Natural killer cell (primary cell): ENCODE data around the gene PLEKHA1. TPM values are rescaled to one million over a fixed set of nuclear protein-coding genes. Genes with fewer than 3 reads are reported as not detected.

ENCODE experiments used
- ATAC-seq, 3 donors: fragments of 150-1000 bp in 2 of 3; fragments of 200-7000 bp in 1 of 3; cut with Tn5 transposase; 1 replicate in 1 of 3; 2 replicates in 2 of 3; pipeline ENCODE4 v1.10.0; 2021; ENCODE audit warnings: mild to moderate bottlenecking in 2 of 3, moderate library complexity in 2 of 3
- DNase-seq, 2 donors: peaks; one replicate each; pipeline versions ENCODE4 v3.0.0 to v3.0.0-alpha.2; 2013 to 2021; ENCODE audit warnings: mixed read lengths in 1 of 2
- H3K27ac ChIP-seq: one replicate; pipeline ENCODE4 v1.5.1; 2013; ENCODE audit warnings: mild to moderate bottlenecking, low read length
- H3K27me3 ChIP-seq: one replicate; pipeline ENCODE4 v1.6.1; 2013; ENCODE audit warnings: low read length; ENCODE audit not compliant: control insufficient read depth, insufficient read depth
- H3K36me3 ChIP-seq: one replicate; pipeline ENCODE4 v1.6.1; 2013; ENCODE audit warnings: low read length; ENCODE audit not compliant: control insufficient read depth, insufficient read depth
- H3K4me1 ChIP-seq: one replicate; pipeline ENCODE4 v1.6.1; 2013; ENCODE audit warnings: low read length; ENCODE audit not compliant: control insufficient read depth, insufficient read depth
- H3K4me3 ChIP-seq: one replicate; pipeline ENCODE4 v1.5.1; 2013; ENCODE audit warnings: low read length
- H3K9me3 ChIP-seq: one replicate; pipeline ENCODE4 v1.6.1; 2013; ENCODE audit warnings: low read length; ENCODE audit not compliant: control insufficient read depth, insufficient read depth
- H3K27ac Mint-ChIP-seq, 2 donors: one replicate each; pipeline ENCODE4 v1.8.0; 2022; ENCODE audit warnings: mild to moderate bottlenecking in 2 of 2, mixed read lengths in 2 of 2, moderate library complexity in 1 of 2
- H3K27me3 Mint-ChIP-seq, 2 donors: one replicate each; pipeline ENCODE4 v1.8.0; 2022; ENCODE audit warnings: low read depth in 2 of 2, mixed read lengths in 2 of 2
- H3K36me3 Mint-ChIP-seq: one replicate; pipeline ENCODE4 v1.8.0; 2022; ENCODE audit warnings: mixed read lengths
- H3K4me1 Mint-ChIP-seq, 2 donors: one replicate each; pipeline ENCODE4 v1.8.0; 2022; ENCODE audit warnings: mixed read lengths in 2 of 2
- H3K4me3 Mint-ChIP-seq: one replicate; pipeline ENCODE4 v1.8.0; 2022; ENCODE audit warnings: mild to moderate bottlenecking, moderate library complexity, mixed read lengths
- H3K9me3 Mint-ChIP-seq, 2 donors: one replicate each; pipeline ENCODE4 v1.8.0; 2022; ENCODE audit warnings: mixed read lengths in 2 of 2
- WGBS: methylation state at CpG from one replicate; pipeline ENCODE4 v1.1.7; 2013; ENCODE audit warnings: missing lambda C conversion rate; ENCODE audit not compliant: insufficient coverage; 5-methylcytosine and 5-hydroxymethylcytosine counted together
- intact Hi-C: fragments of 100-400 bp; cut with micrococcal nuclease; formaldehyde crosslinking; loops from one replicate; pipeline ENCODE4 v1.14.2; 2022
- total RNA-seq, 4 donors: library from RNA; stranded (reverse); fragments of 120-200 nt in 1 of 4; gene quantifications; one replicate each; pipeline versions ENCODE4 v1.2.3 to v1.2.4, GENCODE V29; 2013 to 2022
- TF ChIP-seq, protein P1 (sequence below): fragments of 200-600 bp; IDR thresholded peaks from one replicate; pipeline ENCODE4 v1.8.0; 2022; ENCODE audit warnings: antibody characterized with exemption

PLEKHA1 gene
- total RNA-seq, 3 donors from 2014 or later (not counting 1 experiment from before 2014, with no cell fraction given), result 45.9 to 64.6 (median 56.1) TPM

DNA sequence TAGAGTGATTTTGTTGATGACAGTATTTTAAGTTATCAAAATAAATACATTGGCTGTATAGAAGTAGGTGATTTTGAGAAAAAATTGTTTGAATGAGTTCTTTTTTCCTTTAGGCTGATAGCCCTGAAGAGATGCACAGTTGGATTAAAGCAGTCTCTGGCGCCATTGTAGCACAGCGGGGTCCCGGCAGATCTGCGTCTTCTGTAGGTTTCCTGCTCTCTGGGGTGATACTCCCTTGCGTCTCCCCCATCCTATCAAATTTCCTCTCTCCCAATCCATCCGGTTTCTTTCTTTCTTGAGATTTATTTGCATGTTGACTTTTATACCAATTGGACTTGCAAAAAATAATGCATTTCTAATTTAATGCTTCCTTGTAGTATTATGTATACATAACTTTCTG is 52.3 kb downstream of the PLEKHA1 start:
- peaks cover 34 to 45% of the 10 kb centered on the region in 2 donors for H3K4me1 Mint-ChIP-seq
- no peaks in the 10 kb centered on the region for H3K27me3 ChIP-seq
- peak overlapping the region; percentile 45 for H3K4me3 Mint-ChIP-seq
- H3K27me3 Mint-ChIP-seq, result no peaks in the 10 kb centered on the region
- TF ChIP-seq, protein P1, sequence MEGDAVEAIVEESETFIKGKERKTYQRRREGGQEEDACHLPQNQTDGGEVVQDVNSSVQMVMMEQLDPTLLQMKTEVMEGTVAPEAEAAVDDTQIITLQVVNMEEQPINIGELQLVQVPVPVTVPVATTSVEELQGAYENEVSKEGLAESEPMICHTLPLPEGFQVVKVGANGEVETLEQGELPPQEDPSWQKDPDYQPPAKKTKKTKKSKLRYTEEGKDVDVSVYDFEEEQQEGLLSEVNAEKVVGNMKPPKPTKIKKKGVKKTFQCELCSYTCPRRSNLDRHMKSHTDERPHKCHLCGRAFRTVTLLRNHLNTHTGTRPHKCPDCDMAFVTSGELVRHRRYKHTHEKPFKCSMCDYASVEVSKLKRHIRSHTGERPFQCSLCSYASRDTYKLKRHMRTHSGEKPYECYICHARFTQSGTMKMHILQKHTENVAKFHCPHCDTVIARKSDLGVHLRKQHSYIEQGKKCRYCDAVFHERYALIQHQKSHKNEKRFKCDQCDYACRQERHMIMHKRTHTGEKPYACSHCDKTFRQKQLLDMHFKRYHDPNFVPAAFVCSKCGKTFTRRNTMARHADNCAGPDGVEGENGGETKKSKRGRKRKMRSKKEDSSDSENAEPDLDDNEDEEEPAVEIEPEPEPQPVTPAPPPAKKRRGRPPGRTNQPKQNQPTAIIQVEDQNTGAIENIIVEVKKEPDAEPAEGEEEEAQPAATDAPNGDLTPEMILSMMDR, result no peak
- intact Hi-C loops, result no loop called here
- 97% methylated on average over 6 of the region's 6 CpGs for WGBS
- peaks cover 12% of the 10 kb centered on the region for H3K4me1 ChIP-seq
- H3K36me3 Mint-ChIP-seq, result peaks cover 6% of the 10 kb centered on the region
- H3K27ac Mint-ChIP-seq, result peak overlapping the region; percentile 81 to 84
- peaks cover 35% of the 10 kb centered on the region for H3K36me3 ChIP-seq
- H3K9me3 ChIP-seq, result no peaks in the 10 kb centered on the region
- no peak overlapping the region for H3K27ac ChIP-seq
- H3K9me3 Mint-ChIP-seq, result no peaks in the 10 kb centered on the region
- DNase-seq, result no peak
- H3K4me3 ChIP-seq, result no peak overlapping the region
- ATAC-seq, result no peak

DNA sequence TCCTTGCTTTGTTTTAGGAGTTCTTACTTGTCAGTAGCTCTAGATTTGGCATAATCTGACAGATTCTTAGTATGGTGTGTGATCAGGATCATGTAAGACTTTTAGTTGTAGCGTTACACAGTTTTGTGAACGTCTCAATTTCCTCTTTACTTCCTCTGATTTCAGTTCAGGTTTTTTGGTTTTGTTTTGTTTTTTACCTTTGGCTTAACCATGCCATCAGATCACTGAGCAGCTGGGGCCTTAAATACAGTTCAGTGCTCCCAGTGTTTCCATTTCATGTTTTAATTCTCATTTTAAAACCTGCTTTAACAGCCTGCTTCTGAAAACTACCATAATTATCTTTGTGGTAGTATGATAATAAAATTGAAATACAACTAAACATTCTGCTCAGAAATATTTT is 52.8 kb downstream of the PLEKHA1 start:
- Mint-ChIP-seq H3K4me1 (peaks cover 30 to 41% of the 10 kb centered on the region in 2 donors), H3K27ac (peak overlapping the region; percentile 81 to 84), H3K4me3 (peak overlapping the region; percentile 45), H3K27me3 (no peaks in the 10 kb centered on the region), H3K9me3 (no peaks in the 10 kb centered on the region), H3K36me3 (peaks cover 6% of the 10 kb centered on the region)
- Histone ChIP-seq H3K27me3 (no peaks in the 10 kb centered on the region), H3K4me3 (no peak overlapping the region), H3K36me3 (peaks cover 35% of the 10 kb centered on the region), H3K4me1 (peaks cover 12% of the 10 kb centered on the region), H3K9me3 (no peaks in the 10 kb centered on the region), H3K27ac (no peak overlapping the region)
- TF ChIP-seq, protein P1, result no peak
- 58% methylated on average over 2 of the region's 2 CpGs for WGBS
- DNase-seq (no peak), ATAC-seq (no peak)
- intact Hi-C loops, result no loop called here

DNA sequence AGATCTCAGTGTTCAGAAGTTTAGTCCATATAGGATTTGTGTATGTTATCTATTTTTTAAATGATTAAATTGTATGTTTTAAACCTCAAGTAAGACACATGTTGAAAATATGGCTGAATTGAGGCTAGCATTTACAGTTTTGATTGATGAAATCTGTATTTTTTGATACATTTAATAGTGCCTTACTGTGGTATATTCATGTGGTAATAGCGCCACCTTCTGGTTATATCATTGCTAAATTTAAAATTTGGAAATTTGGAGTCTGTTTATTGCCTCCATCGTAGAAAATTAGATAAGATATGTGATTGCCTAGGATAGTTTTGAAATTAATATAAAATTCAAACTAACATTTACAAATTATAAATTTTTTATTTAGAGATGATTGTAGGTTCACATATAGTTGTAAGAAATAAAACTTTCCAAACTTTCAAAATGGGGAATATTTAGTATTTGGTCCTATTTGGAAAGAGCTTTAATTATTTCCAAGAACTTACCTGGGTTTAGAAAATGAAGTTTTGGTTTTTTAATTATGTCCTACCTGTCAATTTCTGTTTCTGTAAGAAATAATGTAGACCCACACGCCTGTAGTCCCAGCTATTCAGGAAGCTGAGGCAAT is 60.8 kb downstream of the PLEKHA1 start:
- Histone ChIP-seq H3K9me3 (peaks cover 2% of the 10 kb centered on the region), H3K27ac (no peak overlapping the region), H3K4me1 (no peaks in the 10 kb centered on the region), H3K36me3 (peaks cover 4% of the 10 kb centered on the region), H3K4me3 (no peak overlapping the region), H3K27me3 (no peaks in the 10 kb centered on the region)
- WGBS, result 40% methylated on average over 2 of the region's 3 CpGs
- no peaks in the 10 kb centered on the region for H3K9me3 Mint-ChIP-seq
- no peak overlapping the region for H3K27ac Mint-ChIP-seq
- TF ChIP-seq, protein P1, result peak; percentile 89
- peak in 1 of 2 donors; percentile 78 for DNase-seq
- H3K4me1 Mint-ChIP-seq, result peaks cover 0 to 7% of the 10 kb centered on the region in 2 donors
- no peaks in the 10 kb centered on the region for H3K27me3 Mint-ChIP-seq
- no peaks in the 10 kb centered on the region for H3K36me3 Mint-ChIP-seq
- peak; percentile 42 to 67 (median 58) for ATAC-seq
- intact Hi-C loops, result loop anchor here (1.0 to 5.0 kb wide), 3 partner anchors 93 to 137 kb away; no protein-coding TSS in a partner anchor
- H3K4me3 Mint-ChIP-seq, result no peak overlapping the region

DNA sequence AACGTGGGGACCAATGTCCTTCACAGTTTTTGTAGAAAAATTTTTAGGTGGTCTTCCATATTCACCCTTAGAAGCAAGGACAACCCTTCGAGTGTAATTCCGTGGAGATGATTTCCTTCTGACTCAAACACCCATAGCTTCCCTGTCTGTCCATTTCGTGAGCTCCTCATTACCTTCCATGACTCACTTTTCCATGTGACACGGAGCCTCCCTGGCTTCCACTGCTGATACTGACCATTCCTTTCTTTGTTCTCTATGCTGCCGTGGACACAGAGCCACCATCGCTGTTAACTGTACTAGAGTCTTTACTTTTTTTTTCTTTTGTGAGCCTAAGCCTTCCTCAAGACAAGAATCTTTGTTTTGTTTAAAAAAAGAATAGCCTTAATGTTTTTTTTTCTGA is 67.5 kb downstream of the PLEKHA1 start:
- DNase-seq, result no peak
- no peaks in the 10 kb centered on the region for H3K27me3 ChIP-seq
- Mint-ChIP-seq H3K4me3 (no peak overlapping the region), H3K4me1 (no peaks in the 10 kb centered on the region), H3K36me3 (no peaks in the 10 kb centered on the region), H3K27me3 (peaks cover 0 to 5% of the 10 kb centered on the region in 2 donors), H3K27ac (no peak overlapping the region), H3K9me3 (no peaks in the 10 kb centered on the region)
- peaks cover 2% of the 10 kb centered on the region for H3K9me3 ChIP-seq
- no peak overlapping the region for H3K4me3 ChIP-seq
- H3K36me3 ChIP-seq, result no peaks in the 10 kb centered on the region
- intact Hi-C loops, result no loop called here
- WGBS, result 87% methylated on average over 7 of the region's 7 CpGs
- TF ChIP-seq, protein P1, result no peak
- ATAC-seq, result no peak
- H3K27ac ChIP-seq, result no peak overlapping the region
- no peaks in the 10 kb centered on the region for H3K4me1 ChIP-seq
